OCI-LY3 (cell line): ENCODE data around the gene RIPK4.

ENCODE experiments used
- H2AFZ ChIP-seq: fragments of 200-600, 300-600 bp; shearing (Covaris generic); 2 replicates; pipeline ENCODE4 v1.6.0; 2014; ENCODE audit warnings: antibody characterized with exemption, low read depth, low read length
- H3K27ac ChIP-seq: fragments of 200-600, 300-600 bp; sonication (generic); 2 replicates; pipeline ENCODE4 v1.5.1; 2014; ENCODE audit warnings: mild to moderate bottlenecking, low read length, moderate library complexity, mixed read lengths
- H3K27me3 ChIP-seq: fragments of 200-600, 300-600 bp; sonication (generic); 2 replicates; pipeline ENCODE4 v1.6.1; 2014; ENCODE audit warnings: low read depth, low read length, mixed read lengths
- H3K36me3 ChIP-seq: fragments of 200-600, 300-600 bp; sonication (generic); replicated peaks from 2 replicates; pipeline ENCODE3; 2014; ENCODE audit warnings: low read depth, low read length, mixed read lengths
- H3K4me1 ChIP-seq: fragments of 300-600, 200-600 bp; sonication (generic); 2 replicates; pipeline ENCODE4 v1.6.1; 2014; ENCODE audit warnings: low read length, mixed read lengths
- H3K4me2 ChIP-seq: fragments of 200-600, 300-600 bp; sonication (generic); 2 replicates; pipeline ENCODE4 v1.6.1; 2014; ENCODE audit warnings: low read length, mixed read lengths
- H3K4me3 ChIP-seq: fragments of 300-600, 200-600 bp; sonication (generic); 2 replicates; pipeline ENCODE4 v1.5.1; 2014; ENCODE audit warnings: antibody characterized with exemption, mild to moderate bottlenecking, low read length, moderate library complexity
- H3K79me2 ChIP-seq: fragments of 300-600, 200-600 bp; shearing (Covaris generic); 2 replicates; pipeline ENCODE4 v1.6.1; 2014; ENCODE audit warnings: mild to moderate bottlenecking, low read length, mixed read lengths
- H3K9ac ChIP-seq: fragments of 300-600, 200-600 bp; shearing (Covaris generic); 2 replicates; pipeline ENCODE4 v1.6.0; 2014; ENCODE audit warnings: mild to moderate bottlenecking, low read length, moderate library complexity
- H3K9me3 ChIP-seq: fragments of 200-600, 300-600 bp; shearing (Covaris generic); 2 replicates; pipeline ENCODE4 v1.6.1; 2014; ENCODE audit warnings: low read length, mixed read lengths; ENCODE audit not compliant: insufficient read depth
- H4K20me1 ChIP-seq: fragments of 200-600, 300-600 bp; sonication (generic); 2 replicates; pipeline ENCODE4 v1.6.1; 2016; ENCODE audit warnings: low read length, mixed read lengths; ENCODE audit not compliant: insufficient read depth
- EZH2phosphoT487 ChIP-seq: fragments of 200-600 bp; shearing (Covaris generic); IDR thresholded peaks from 2 replicates; pipeline ENCODE4 v1.6.1; 2018; ENCODE audit warnings: antibody characterized with exemption, mixed run types, low read depth
- TF ChIP-seq, protein P1 (sequence below): fragments of 200-600, 300-600 bp; sonication (generic); IDR thresholded peaks from 2 replicates; pipeline ENCODE4 v1.5.1; 2014; ENCODE audit warnings: antibody characterized with exemption, low read length, low read depth

The RIPK4 gene

GRCh38 chr21:41768437-41769042, 1.7 kb upstream of the RIPK4 start:
- TF ChIP-seq, protein P1, sequence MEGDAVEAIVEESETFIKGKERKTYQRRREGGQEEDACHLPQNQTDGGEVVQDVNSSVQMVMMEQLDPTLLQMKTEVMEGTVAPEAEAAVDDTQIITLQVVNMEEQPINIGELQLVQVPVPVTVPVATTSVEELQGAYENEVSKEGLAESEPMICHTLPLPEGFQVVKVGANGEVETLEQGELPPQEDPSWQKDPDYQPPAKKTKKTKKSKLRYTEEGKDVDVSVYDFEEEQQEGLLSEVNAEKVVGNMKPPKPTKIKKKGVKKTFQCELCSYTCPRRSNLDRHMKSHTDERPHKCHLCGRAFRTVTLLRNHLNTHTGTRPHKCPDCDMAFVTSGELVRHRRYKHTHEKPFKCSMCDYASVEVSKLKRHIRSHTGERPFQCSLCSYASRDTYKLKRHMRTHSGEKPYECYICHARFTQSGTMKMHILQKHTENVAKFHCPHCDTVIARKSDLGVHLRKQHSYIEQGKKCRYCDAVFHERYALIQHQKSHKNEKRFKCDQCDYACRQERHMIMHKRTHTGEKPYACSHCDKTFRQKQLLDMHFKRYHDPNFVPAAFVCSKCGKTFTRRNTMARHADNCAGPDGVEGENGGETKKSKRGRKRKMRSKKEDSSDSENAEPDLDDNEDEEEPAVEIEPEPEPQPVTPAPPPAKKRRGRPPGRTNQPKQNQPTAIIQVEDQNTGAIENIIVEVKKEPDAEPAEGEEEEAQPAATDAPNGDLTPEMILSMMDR: no peak
- TF ChIP-seq EZH2phosphoT487: no peak
- Histone ChIP-seq H3K9ac (no peak overlapping the region), H3K79me2 (no peaks in the 10 kb centered on the region), H3K36me3 (no peaks in the 10 kb centered on the region), H4K20me1 (no peaks in the 10 kb centered on the region), H2AFZ (no peak overlapping the region), H3K27ac (no peak overlapping the region), H3K4me2 (no peak overlapping the region), H3K4me1 (no peaks in the 10 kb centered on the region), H3K27me3 (no peaks in the 10 kb centered on the region), H3K4me3 (no peak overlapping the region), H3K9me3 (no peaks in the 10 kb centered on the region)

DNA sequence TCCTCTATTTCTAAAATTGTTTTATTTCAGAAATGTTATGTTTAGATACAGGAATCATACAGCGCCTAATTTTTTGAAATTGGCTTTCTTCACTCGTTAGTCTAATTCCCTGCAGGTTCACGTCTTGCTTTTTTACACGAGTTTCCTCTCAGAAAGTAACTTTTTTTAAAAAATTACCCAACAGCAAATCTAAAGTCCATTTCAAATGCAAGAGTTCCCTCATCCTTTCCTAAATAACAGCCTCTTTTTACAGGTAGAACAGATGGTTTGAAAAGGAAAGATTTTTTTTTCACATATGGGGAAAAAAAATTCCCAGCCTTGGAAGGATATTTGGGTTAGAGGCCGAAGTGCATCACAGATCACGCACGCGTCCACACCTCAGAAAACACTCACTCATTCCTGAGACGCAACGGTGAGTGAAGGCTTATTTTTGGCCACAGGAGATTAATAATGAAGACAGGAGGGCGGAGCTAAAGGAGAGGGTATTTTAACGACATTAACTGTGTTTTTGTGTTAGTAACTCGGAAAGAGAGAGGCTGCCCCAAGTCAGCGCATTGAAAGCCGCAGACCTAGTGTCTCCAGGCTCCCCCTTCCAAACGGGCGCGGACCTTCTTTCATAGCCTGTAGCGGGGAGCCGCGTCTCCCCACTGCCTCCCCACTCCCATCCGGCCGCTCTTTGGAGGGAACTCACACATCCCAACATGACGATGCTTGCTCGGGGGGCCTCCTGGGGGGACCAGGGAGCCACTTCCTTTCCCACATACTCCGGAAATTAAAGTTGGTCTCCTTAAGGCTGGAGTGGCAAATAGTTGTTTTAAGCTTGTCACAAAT, 969 bp upstream of the RIPK4 start:
- H2AFZ ChIP-seq: no peak overlapping the region
- no peaks in the 10 kb centered on the region for H4K20me1 ChIP-seq
- H3K79me2 ChIP-seq: no peaks in the 10 kb centered on the region
- H3K27me3 ChIP-seq: no peaks in the 10 kb centered on the region
- no peaks in the 10 kb centered on the region for H3K36me3 ChIP-seq
- no peak overlapping the region for H3K4me3 ChIP-seq
- no peak overlapping the region for H3K27ac ChIP-seq
- no peak overlapping the region for H3K9ac ChIP-seq
- H3K9me3 ChIP-seq: no peaks in the 10 kb centered on the region
- no peak overlapping the region for H3K4me2 ChIP-seq
- no peaks in the 10 kb centered on the region for H3K4me1 ChIP-seq
- TF ChIP-seq EZH2phosphoT487: no peak
- TF ChIP-seq, protein P1: no peak

GRCh38 chr21:41765973-41766882, 624 bp downstream of the RIPK4 start:
- no peak overlapping the region for H3K9ac ChIP-seq
- H2AFZ ChIP-seq: no peak overlapping the region
- H3K27me3 ChIP-seq: no peaks in the 10 kb centered on the region
- H4K20me1 ChIP-seq: no peaks in the 10 kb centered on the region
- H3K4me3 ChIP-seq: no peak overlapping the region
- H3K27ac ChIP-seq: no peak overlapping the region
- TF ChIP-seq, protein P1: no peak
- TF ChIP-seq EZH2phosphoT487: no peak
- H3K36me3 ChIP-seq: no peaks in the 10 kb centered on the region
- H3K9me3 ChIP-seq: no peaks in the 10 kb centered on the region
- no peak overlapping the region for H3K4me2 ChIP-seq
- no peaks in the 10 kb centered on the region for H3K4me1 ChIP-seq
- H3K79me2 ChIP-seq: no peaks in the 10 kb centered on the region

DNA sequence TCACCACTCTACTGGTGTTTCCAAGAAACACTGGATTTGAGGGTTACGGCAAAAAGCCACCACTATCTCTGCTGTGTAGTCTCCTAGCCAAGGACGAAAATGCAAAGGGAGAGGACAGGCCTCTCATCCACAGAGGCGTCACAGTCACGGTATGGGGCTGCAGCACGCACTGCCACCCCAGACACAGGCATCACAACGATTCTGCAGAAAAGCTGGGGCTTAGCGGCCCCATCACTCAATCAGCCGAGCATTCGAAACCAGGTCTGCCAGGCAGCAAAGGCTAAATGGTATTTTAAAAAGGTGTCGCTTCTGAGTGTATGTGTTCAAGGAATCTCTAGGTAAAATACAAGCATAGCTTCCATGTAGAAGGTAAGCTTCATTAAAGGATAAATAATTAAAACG, 1.4 kb downstream of the RIPK4 start:
- Histone ChIP-seq H3K4me3 (no peak overlapping the region), H3K79me2 (no peaks in the 10 kb centered on the region), H2AFZ (no peak overlapping the region), H3K36me3 (no peaks in the 10 kb centered on the region), H3K4me2 (no peak overlapping the region), H4K20me1 (no peaks in the 10 kb centered on the region), H3K9me3 (no peaks in the 10 kb centered on the region), H3K4me1 (no peaks in the 10 kb centered on the region), H3K27me3 (0 out of 2 replicates have a peak, but pooled peaks cover 3% of the 10 kb centered on the region), H3K27ac (no peak overlapping the region), H3K9ac (no peak overlapping the region)
- TF ChIP-seq, protein P1: no peak
- no peak for TF ChIP-seq EZH2phosphoT487
